ENCODE results near the gene PHF1.

Gene PHF1

DNA sequence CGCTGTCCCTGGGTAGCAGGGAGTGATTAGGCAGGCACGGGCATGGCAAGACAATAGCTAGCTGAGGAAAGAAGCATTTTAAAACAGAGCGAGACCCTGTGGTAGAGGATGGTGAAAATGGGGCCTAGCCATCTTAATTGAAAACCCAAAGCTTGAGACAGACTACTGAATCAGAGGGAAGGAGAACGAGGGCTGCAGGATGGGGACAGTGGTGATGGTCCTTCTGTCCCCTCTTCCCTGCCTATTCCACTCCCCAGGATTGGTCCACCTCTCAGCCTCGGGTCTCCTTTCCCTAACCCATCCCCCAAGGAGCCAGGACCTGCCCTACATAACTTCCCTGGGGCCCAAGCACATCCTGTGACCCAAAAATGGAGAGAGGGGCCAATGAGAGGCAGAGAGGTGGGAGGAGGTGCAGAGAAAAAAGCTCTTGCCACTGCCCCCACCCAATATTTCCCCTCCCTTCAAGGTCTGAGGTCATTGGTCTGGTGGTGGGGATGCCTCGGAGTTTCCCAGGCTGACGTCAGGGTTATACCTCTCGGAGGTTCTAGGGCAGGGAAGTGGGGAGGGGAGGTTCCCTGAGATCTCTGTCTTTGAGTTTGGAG, 8.0 kb downstream of the PHF1 start:
- no peak for DNase-seq

DNA sequence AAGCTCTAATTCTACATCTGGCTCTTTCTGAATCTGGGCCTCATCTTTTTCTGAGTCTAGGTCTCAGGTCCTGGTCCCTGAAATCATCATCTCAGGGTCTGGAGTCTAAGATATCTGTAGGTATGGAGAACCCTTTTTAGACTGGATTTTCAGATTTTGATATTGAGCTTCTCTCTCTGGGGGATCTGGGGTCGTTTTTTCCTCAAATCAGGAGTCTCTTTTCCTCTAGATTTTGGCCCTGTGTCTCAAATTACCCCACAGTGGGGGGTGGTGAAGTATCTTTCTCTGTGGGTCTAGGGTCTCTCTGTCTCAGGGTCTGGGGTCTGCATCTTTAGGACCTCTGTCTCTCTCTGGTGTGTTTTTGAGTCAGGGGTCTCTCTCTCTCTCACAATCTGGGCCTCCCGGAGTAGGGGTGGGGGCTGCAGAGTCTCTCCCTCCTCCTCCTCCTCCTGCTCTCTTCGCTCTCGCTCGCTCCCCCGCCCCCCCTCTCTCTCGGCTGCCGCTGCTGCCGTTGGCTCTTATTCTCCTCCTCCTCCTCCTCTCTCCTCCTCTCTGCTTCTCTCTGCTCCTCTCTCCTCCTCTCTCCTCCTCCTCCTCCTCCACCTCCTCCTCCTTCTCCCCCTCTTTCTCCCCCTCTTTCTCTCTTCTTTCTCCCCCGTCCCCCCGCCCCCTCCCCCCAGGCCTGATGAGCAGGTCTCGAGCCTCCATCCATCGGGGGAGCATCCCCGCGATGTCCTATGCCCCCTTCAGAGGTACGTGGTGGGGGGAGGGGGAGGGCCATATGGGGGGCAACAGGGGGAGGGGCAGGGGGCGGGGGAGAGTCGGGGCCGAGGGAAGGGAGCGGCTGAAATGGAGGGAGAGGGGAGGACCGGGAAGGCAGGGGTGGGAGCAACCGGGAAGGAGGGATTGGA, 9.0 kb downstream of the PHF1 start, which contains the start of gene SYNGAP1:
SYNGAP1 (plus strand) TSS at position 486 of the 911 bp plus-strand sequence; CDS start at position 686, 200 bp downstream.
- DNase-seq, result no peak

GRCh38 chr6:33420491-33421343, 9.9 kb downstream of the PHF1 start:
- DNase-seq, result no peak

DNA sequence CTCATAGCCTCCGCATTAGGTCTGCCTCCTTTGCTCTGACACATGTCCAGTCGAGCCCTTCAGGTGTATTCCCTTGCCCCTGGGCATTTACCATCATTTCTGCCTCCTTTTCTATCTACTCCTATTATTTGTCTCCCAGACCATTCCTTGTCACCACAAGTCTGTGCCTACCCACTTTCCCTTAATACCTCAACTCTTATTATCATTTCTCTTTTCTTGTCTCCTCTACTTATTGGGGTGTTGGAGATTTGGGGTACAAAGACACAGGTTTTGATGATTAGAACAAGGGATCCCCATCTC, 10.5 kb downstream of the PHF1 start:
- DNase-seq, result no peak

DNA sequence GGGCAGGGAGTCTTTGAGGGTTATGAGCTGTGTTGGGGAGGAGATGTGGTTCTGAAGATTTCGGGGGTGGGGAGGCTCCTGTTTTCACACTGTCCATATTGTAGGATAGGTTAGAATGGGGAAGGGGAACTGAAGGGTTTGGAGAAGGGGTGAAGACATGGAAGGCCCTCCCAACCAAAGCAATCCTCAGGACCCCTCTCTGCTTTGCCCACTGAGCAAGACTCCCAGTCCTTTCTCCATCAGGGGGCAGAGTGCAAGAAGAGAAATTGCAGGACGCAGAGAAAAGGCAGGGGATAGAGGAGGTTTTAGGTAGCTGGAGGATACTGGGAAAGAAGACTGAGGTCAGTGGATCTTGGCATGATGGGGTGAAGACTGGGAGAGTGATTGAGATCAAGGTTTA, 13.0 kb downstream of the PHF1 start:
- no peak for DNase-seq

- no peak for DNase-seq
Observed at GRCh38 chr6:33424855-33425667, 14.2 kb downstream of the PHF1 start.

GRCh38 chr6:33425668-33426577, 15.1 kb downstream of the PHF1 start:
- DNase-seq, result peak; percentile 78

DNA sequence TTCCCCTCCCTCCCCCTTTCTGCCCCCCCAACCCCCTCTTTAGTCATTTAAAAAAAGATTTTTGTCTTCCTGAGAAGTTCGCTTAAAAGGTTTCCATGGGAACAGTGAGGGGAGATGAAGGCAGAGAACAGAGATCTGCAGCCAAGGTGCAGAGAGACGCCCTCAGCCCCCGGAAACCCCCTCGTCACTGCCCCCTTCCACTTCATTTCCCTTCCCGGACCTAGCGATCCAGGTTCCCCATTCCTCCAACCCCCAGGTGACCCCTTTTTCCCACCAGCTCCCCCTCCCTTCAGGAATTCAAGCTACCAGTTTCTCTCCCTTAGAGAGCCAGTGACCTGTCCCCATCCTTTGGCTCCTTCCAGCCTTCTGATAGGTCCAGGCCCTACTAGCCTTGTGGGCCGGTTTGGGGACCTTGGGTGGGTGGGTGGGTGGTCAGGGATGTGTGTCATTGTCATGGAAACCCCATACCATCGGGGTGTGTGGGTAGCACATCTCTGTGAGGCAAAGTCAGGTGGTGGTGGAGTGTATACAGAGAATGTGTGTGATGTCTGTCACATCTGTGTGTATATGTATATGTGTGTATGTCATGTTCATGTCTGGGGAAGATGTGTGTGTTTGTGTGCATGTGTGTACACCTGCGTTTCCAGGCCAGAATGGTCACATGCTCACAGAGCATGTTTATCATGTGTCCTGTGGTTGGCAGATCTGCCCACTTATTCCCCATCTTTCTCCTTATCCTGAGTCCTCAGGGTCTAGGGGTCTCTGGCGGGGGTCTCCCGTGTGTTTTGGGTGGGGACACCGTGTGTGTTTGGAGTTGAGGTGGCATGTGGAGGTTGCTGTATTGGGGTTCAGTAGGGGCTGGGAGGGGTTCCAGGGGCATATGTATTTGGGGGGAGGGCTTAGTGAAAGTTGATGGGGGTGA, 16.0 kb downstream of the PHF1 start:
- DNase-seq, result no peak

- DNase-seq, result no peak
Observed at GRCh38 chr6:33427585-33428223, 16.9 kb downstream of the PHF1 start.

- DNase-seq, result no peak
Observed at GRCh38 chr6:33428224-33428965, 17.6 kb downstream of the PHF1 start.

DNA sequence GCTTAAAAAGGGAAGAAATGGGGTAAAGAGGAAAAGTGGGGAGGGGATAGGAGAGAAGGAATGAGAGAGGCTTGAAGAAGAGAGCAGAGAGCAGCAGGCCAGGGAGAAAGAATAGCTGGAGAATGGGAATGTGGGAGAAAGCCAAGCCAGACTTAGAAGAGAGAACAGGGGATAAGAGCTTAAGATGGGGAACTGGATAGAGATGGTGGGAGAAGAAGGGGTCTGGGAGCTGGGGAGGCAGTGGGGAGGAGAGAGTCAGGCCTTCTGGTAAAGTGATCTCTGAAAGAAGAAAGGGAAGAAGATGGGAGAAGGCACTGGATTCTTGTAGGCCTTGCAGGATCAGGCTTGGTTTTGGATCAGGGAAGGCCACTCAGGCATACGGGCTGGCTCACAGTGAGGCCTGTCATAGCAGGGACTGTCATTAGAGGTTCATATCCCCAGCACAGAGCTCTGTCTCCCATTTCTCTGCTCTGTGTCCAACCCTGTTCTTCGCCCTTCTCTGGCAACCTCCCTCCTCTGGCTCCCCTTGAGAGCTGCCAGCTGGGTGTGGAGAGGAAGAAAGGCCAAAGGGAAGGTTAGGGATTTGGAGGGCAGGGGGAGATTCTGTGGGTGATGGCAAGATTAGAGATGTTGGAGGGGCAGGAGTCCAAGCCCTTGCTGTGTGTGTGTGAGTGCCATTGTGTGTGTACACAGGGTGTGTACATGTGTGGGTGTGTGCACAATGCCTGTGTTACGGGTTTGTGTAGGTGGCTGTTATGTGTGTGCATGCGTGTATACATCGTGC, 18.3 kb downstream of the PHF1 start:
- DNase-seq, result no peak

GRCh38 chr6:33429750-33430052, 18.9 kb downstream of the PHF1 start:
- no peak for DNase-seq

DNA sequence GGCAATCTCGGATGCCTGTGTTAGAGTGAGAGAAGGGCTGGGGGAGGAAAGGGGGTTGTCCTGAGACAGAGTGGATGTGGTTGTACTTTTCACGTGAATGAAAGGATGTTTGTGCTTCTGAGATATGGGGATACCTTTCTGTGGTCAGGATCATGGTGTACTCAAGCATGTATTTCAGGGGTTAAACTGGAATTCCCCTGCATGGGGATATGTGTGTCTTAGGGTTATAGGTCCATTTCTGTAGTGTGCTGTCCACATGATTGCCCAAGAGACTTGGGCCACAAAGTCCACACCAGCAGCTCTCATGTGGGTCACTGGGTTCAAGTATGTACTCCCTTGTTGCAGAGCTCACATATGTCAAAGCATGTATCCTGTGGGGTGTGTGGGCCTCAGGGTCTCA, 19.5 kb downstream of the PHF1 start:
- no peak for DNase-seq

DNA sequence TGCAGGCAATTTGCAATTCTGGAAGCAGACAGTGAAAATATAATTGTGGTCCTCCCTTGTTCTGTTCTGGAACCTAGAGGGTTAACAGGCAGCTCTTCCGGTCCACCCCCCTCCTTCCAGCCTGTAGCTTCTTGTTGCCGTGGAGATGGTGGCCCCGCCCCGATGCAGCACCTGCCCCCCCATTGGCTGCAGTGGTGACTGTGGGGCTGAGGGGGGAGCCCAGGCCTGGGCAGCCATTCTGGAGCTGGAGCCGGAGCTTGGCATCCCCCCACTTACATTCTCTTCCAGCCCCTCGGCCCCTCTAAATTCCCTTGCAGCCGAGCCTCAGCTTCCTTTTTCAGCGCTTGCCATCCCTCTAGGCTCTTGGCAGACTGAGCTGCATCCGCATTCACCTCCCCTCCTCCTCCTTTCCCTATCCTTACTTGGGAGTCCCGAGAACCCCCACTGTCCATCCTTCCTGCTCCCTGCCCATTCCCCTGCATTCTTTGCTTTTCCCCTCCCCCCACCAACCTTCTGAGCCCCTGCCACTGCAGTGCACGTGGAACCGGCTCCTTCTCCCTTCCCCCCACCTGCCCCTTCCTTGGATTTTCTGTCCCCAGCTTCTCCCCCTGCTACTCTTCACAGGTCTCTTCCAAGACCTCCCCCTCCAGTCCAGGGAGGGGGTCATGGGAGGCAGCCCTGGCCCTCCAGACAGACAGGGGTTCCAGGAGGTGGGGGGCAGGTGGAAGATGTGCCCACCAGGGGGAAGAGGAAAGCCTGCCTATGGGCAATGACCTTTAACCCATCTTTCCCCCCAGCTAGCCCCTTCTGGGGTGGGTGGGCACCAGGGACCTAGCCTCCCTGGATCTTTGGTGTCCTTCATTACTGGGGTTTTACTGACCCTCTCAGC, 20.4 kb downstream of the PHF1 start:
- no peak for DNase-seq

GRCh38 chr6:33431880-33432541, 21.2 kb downstream of the PHF1 start:
- peak; percentile 82 for DNase-seq

DNA sequence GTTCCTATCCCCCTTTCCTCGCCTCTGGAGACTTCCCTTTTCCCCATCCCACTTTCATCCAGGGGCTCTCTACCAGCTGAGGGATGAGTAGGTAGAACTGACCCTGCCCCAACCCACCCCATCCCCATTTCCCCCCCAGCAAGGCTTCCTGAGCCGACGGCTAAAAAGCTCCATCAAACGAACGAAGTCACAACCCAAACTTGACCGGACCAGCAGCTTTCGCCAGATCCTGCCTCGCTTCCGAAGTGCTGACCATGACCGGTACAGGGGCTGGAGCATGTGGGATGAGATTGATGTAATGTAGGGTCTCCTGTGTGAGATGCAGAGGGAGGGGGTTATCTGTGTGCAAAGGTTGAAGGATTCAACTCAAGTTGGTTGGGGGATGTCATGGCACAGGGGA, 21.7 kb downstream of the PHF1 start:
- DNase-seq, result no peak

DNA sequence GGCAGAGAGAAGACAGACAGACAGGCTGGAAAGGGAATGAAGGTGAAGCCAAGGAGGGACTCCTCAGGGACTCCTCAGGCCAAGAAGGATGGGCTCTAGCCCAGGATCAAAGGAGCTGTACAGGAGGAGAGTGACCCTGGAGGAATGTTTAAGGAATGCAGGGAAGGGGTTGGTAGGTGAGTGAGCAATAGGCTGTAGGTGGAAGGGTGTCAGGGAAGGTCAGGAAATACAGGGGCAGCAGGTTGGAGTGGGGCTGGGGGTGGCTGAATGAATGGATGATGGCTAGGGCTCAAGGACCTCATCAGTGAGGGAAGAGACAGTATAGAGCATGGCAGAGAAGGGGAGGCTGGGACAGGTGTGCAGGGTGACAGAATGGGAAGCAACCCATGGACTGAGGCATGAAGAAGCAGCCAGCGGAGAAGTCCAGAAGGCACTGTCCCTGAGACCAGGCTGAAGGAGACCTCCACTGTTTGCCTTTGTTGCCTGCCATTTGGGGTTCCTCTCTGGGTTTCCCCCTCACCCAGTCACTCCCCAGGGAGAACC, 22.3 kb downstream of the PHF1 start:
- DNase-seq, result no peak
